NT2/D1 (cell line): ENCODE measurements around the gene TUNAR.

Experiments
- DNase-seq: peaks from one replicate; pipeline ENCODE4 v3.0.0-alpha.2; 2011; ENCODE audit warnings: low read depth, low spot score
- H3K27me3 ChIP-seq: 2 replicates; pipeline ENCODE4 v1.6.0; 2011; ENCODE audit warnings: mild to moderate bottlenecking; ENCODE audit not compliant: insufficient read length, insufficient read depth
- H3K36me3 ChIP-seq: 2 replicates; pipeline ENCODE4 v1.6.1; 2011; ENCODE audit warnings: mild to moderate bottlenecking, low read length, mixed read lengths; ENCODE audit not compliant: insufficient read depth, insufficient read length
- H3K4me1 ChIP-seq: 2 replicates; pipeline ENCODE4 v1.5.1; 2011; ENCODE audit not compliant: insufficient read depth, insufficient read length
- H3K4me3 ChIP-seq: 2 replicates; pipeline ENCODE4 v1.5.1; 2011; ENCODE audit warnings: low read depth; ENCODE audit not compliant: insufficient read length
- H3K9ac ChIP-seq: 2 replicates; pipeline ENCODE4 v1.6.0; 2011; ENCODE audit warnings: low read depth; ENCODE audit not compliant: insufficient read length
- H3K9me3 ChIP-seq: 2 replicates; pipeline ENCODE4 v1.5.1; 2011; ENCODE audit warnings: mild to moderate bottlenecking, low read length; ENCODE audit not compliant: insufficient read depth
- SUZ12 ChIP-seq: IDR thresholded peaks from 2 replicates; pipeline ENCODE4 v1.6.1; 2011; ENCODE audit not compliant: insufficient read length, insufficient read depth; ENCODE audit errors: extremely low read depth
- YY1 ChIP-seq: IDR thresholded peaks from 2 replicates; pipeline ENCODE4 v1.6.1; 2011; ENCODE audit not compliant: insufficient read length, insufficient read depth
- ZNF274 ChIP-seq: IDR thresholded peaks from 2 replicates; pipeline ENCODE4 v1.6.1; 2011; ENCODE audit warnings: mild to moderate bottlenecking, low read depth, low read length

The TUNAR gene

DNA sequence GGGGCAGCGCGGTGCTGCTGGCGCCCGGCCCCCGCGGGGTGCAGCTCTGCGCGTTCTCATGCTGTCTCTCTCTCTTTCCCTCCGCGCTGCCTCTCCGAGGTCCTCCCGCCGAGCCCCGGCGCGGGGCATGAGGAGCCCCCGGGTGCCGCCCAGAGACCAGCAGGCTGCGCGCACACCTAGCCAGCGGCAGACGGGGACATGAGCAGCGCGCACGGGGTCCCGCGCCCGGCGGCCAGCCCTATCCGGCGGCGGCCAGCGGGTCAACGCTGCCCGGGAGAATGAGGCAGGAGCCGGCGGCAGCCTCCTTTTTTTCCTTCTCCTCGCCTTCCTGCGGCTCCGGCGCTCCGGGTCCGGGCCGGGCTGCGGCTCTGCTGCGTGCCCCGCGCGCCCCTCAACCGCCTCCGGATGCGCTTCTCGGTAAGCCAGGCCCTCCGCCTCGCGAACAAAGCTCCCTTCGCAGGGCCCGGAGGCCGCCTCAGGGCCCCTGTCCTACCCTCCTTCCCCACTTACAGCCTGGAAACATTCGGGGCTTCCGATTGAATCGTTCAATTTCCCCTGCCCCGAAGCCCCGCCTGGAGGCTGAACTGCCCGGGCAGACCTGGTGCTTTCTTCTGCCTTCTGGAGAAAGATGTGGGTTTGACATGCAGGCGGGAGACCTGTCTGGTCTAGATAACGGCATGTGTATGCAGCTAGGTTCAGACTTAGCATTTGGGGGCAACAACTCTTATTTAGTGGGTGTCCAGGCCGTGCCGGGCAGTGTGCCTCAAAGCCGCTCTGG lies at the start of gene TUNAR:
Gene TUNAR (plus strand): TSS at position 72 of the 778 bp plus-strand sequence.
- Histone ChIP-seq H3K9me3 (no peaks in the 10 kb centered on the region), H3K4me3 (peak within 1 kb of the TSS; percentile 72), H3K27me3 (peaks cover 7% of the 10 kb centered on the region), H3K4me1 (no peaks in the 10 kb centered on the region), H3K9ac (peak within 1 kb of the TSS; percentile 77), H3K36me3 (peaks cover 4% of the 10 kb centered on the region)
- no peak for DNase-seq
- no peak for TF ChIP-seq ZNF274
- TF ChIP-seq YY1 = no peak
- no peak for TF ChIP-seq SUZ12

DNA sequence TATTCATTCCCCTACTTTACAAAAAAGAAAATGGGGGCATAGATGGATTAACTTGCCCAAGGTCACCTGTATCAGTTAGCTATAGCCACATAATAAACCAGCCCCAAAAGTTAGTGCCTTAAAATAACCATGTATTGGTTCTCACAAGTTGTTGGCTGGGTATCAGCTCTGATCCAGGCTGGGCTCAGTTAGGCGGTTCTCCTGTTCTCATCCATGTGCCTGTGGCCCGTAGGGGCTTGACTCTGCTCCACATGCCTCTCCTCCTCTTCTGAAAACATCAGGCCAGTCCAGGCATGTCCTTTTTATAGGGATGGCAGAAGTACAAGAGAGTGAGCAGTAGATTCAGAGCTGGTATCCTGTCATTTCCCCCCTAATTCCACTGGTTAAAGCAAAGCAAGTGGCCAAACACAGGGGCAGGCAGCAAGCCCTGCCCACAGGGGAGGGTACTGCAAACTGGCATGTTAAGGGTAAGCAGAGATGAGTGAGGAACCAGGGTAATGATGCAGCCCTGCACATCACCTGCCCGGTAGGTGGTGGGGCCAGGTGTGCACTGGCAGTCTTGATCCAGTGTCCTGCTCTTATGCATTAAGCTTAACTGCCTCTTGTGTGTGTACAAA lies 47.9 kb upstream of the TUNAR start:
- H3K4me3 ChIP-seq = no peak overlapping the region
- TF ChIP-seq SUZ12 = no peak
- no peak for TF ChIP-seq ZNF274
- no peak for TF ChIP-seq YY1
- peaks cover 6% of the 10 kb centered on the region for H3K4me1 ChIP-seq
- H3K9me3 ChIP-seq = peaks cover 19% of the 10 kb centered on the region
- no peak overlapping the region for H3K9ac ChIP-seq
- H3K36me3 ChIP-seq = no peaks in the 10 kb centered on the region
- no peak for DNase-seq
- no peaks in the 10 kb centered on the region for H3K27me3 ChIP-seq

DNA sequence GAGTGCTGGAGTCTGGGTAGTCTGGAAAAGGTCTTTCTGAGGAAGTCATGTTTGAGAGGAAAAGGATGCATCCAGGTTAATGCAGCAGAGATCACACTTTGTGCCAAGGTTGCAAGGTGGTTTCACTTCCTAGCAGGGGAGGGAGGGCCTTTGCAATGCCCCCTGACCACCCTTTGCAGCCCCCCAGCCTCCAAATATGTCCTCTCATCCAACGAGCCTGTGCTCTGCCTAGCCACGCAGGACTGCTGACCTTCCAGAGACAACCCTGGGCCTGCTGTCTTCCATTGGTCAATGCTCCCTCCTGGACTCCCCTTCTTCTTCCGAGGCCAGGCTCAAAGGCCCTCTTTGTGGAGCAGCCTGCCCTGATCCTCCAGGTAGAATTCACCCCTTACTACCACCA lies 47.3 kb upstream of the TUNAR start:
- H3K27me3 ChIP-seq = no peaks in the 10 kb centered on the region
- H3K4me1 ChIP-seq = peaks cover 6% of the 10 kb centered on the region
- H3K4me3 ChIP-seq = no peak overlapping the region
- TF ChIP-seq SUZ12 (no peak), YY1 (no peak), ZNF274 (no peak)
- no peak overlapping the region for H3K9ac ChIP-seq
- no peaks in the 10 kb centered on the region for H3K36me3 ChIP-seq
- no peak for DNase-seq
- H3K9me3 ChIP-seq = peaks cover 17% of the 10 kb centered on the region

DNA sequence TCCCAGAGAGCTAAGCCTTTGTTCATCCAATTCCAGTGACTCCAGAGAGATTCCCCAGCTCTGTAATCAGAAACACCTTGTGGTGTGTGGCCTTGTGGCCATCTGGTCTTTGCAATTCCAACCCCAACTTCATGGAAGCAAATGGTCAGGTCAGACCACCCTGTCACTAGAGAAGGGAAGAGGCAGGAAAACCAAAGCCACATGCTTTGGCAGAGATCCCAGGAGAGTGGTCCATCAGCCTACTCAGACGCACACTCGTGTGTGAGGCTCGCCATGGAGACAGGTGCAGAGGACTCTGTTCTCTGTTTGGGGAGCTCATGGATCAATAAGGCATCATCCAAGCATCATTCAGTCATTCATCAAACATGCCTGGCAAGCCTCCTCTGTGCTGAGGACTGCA lies 46.2 kb upstream of the TUNAR start:
- H3K4me1 ChIP-seq = peaks cover 6% of the 10 kb centered on the region
- no peaks in the 10 kb centered on the region for H3K27me3 ChIP-seq
- TF ChIP-seq SUZ12 (no peak), YY1 (no peak), ZNF274 (no peak)
- no peak overlapping the region for H3K4me3 ChIP-seq
- H3K9ac ChIP-seq = no peak overlapping the region
- no peaks in the 10 kb centered on the region for H3K36me3 ChIP-seq
- no peak for DNase-seq
- H3K9me3 ChIP-seq = peaks cover 9% of the 10 kb centered on the region; the same call in 1 of the 2 replicates

DNA sequence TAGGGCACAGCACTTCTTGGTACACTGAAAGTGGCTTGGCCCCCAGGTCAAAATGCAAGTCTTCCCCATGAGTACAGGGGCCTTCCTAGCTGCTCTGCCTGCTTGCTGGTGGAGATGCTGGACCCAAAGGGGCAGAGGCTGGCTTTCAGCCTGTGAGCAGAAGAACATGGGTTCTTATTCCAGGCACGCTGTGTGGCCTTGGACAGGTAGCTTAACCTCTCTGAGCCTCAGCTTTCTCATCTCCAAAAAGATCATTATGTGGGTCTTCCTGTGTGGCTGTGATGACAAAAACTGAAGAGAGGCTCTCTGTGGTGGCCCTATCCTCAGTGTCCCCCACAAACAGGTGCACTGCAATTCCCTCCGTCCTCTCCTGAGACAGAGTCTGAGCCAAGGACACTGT lies 45.6 kb upstream of the TUNAR start:
- DNase-seq = no peak
- Histone ChIP-seq H3K36me3 (no peaks in the 10 kb centered on the region), H3K9ac (no peak overlapping the region), H3K27me3 (no peaks in the 10 kb centered on the region), H3K4me3 (no peak overlapping the region), H3K9me3 (peaks cover 9% of the 10 kb centered on the region; the same call in 1 of the 2 replicates), H3K4me1 (peaks cover 6% of the 10 kb centered on the region)
- TF ChIP-seq ZNF274 (no peak), SUZ12 (no peak), YY1 (no peak)

DNA sequence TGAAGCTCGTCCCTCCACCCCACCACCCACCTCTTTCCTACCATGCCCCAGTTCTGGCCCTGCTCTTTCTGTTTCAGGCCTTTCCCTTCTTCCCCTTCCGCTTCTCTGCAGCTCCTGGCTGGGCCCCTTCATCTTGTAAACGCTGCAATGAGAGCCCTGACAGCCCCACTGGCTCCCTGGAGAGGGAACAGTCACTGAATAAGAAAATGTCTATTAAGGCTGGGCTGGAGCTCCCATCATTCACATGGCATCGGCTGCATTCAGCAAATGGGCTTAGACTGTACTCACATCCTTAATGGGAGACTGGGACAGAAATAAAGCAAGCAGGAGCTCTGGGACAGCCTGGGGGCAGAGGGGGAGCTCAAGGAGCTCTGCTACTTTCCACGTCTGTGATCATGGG lies 45.2 kb upstream of the TUNAR start:
- TF ChIP-seq SUZ12 (no peak), ZNF274 (no peak), YY1 (no peak)
- no peak overlapping the region for H3K4me3 ChIP-seq
- H3K4me1 ChIP-seq = peaks cover 6% of the 10 kb centered on the region
- H3K36me3 ChIP-seq = no peaks in the 10 kb centered on the region
- H3K9me3 ChIP-seq = peaks cover 9% of the 10 kb centered on the region; the same call in 1 of the 2 replicates
- no peak for DNase-seq
- H3K27me3 ChIP-seq = no peaks in the 10 kb centered on the region
- H3K9ac ChIP-seq = no peak overlapping the region

DNA sequence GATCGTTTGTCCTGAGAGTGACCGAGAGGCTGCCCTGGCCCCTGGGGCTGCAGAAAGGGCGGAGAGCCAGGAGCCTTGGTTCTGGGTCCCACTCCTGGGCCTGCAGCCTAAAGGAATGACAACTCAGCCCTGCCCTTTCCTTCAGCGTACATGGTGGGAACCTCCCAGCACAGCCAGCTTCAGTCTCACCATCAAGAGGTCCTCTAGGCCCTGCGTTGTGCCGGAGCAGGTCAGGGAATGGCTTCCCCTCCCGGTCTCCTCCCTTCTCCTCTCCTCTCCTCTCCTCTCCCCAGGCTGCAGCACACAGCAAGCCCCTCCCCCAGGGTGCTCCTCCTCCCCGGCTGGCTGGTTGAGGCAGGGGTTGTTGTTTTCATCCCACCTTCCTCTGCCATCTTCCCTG lies 44.6 kb upstream of the TUNAR start:
- Histone ChIP-seq H3K9me3 (peaks cover 9% of the 10 kb centered on the region; the same call in 1 of the 2 replicates), H3K27me3 (no peaks in the 10 kb centered on the region), H3K4me1 (peaks cover 6% of the 10 kb centered on the region), H3K4me3 (no peak overlapping the region), H3K9ac (no peak overlapping the region), H3K36me3 (no peaks in the 10 kb centered on the region)
- no peak for DNase-seq
- no peak for TF ChIP-seq ZNF274
- no peak for TF ChIP-seq SUZ12
- TF ChIP-seq YY1 = no peak
